ENCODE data around the gene NT5DC2. TPM values are rescaled to one million over a fixed set of nuclear protein-coding genes. Genes with fewer than 3 reads are reported as not detected.
A peak's percentile ranks its signal among the peaks of the same experiment; 100 is the strongest.

NT5DC2 gene
- total RNA-seq (2014; rRNA removed), result 229 and 263 TPM in 2 replicates
- Bru-seq, nascent RNA, result percentile 66 among the genes with signal in this experiment
- percentile 84 among the genes with signal in this experiment for BruChase-seq, experiment 1, labeled RNA remaining after a 6-hour chase
- BruChase-seq, experiment 2, labeled RNA remaining after a 2-hour chase, result percentile 75 among the genes with signal in this experiment
- long read RNA-seq, transcript NT5DC2-202 (14 exons, 1,795 nt), result major isoform, 390 of 524 reads
- long read RNA-seq, transcript NT5DC2-207 (2 exons, 453 nt), result minor isoform, 11 of 524 reads
- long read RNA-seq, partial matches to known transcripts, result 48 of 524 reads
- long read RNA-seq, other reads (novel, unspliced or antisense), result 73 of 524 reads

DNA sequence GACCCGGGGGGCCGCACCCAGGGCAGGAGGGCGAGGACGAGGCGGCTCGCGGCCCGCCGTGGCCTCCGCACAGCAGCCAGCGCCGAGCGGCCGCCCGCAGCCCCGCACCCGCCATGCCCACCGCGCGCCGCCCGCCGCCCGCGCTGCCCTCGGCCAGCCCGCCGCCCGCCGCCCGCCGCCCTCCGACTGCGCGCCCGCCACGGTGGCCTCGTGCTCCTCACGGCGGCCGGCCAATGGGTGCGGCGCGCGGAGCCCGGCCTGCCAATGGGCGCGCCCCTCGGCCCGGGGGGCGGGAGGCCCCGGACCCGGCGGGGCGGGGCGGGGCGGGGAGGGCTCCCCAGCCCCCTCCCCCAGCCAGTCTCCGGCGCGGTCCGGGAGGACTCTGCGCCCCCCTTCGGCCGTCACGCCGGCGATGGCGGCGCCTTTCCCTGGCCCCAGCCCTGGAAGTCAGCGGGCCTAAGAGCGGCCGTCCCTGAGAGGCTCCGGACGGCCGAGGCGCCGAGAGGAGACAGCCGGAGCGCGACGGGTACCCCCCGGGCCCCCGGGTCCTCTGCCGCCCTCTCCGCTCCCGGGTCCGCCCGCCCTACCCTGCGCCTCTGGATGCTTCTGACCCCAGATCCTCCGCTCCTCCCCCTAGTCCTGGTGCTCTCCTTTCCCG lies at the start of gene NT5DC2:
Gene NT5DC2, minus strand, starts transcription at position 235 of the 658 bp plus-strand sequence. Its CDS starts 120 bp downstream, at position 115.
- H3K4me3 ChIP-seq (ENCODE audit: low read length), result peak within 1 kb of the TSS; percentile 76
- H3K79me2 ChIP-seq (ENCODE audit: low read length), result peaks cover 66% of the 10 kb centered on the region
- no TSS peak for BruUV-seq (replicated peaks)
- intact Hi-C loops (cut with micrococcal nuclease), result loop anchor here (2.0 to 10.0 kb wide), 2 partner anchors 61 to 151 kb away; partner anchors contain the start of genes GNL3 and PBRM1
- H3K27me3 ChIP-seq (ENCODE audit: low read length), result no peaks in the 10 kb centered on the region
- DNase-seq (peak; percentile 83), ATAC-seq (peak; percentile 45)
- H3K9me3 ChIP-seq (ENCODE audit: low read length), result no peaks in the 10 kb centered on the region
- no peaks in the 10 kb centered on the region for H3F3A ChIP-seq (ENCODE audit: low read length, unreplicated experiment)
- TF ChIP-seq EZH2 (IDR thresholded peaks at IDR 0.05; ENCODE audit: low read length, unreplicated experiment), result no peak
- TF ChIP-seq, protein P1, sequence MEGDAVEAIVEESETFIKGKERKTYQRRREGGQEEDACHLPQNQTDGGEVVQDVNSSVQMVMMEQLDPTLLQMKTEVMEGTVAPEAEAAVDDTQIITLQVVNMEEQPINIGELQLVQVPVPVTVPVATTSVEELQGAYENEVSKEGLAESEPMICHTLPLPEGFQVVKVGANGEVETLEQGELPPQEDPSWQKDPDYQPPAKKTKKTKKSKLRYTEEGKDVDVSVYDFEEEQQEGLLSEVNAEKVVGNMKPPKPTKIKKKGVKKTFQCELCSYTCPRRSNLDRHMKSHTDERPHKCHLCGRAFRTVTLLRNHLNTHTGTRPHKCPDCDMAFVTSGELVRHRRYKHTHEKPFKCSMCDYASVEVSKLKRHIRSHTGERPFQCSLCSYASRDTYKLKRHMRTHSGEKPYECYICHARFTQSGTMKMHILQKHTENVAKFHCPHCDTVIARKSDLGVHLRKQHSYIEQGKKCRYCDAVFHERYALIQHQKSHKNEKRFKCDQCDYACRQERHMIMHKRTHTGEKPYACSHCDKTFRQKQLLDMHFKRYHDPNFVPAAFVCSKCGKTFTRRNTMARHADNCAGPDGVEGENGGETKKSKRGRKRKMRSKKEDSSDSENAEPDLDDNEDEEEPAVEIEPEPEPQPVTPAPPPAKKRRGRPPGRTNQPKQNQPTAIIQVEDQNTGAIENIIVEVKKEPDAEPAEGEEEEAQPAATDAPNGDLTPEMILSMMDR (conservative IDR thresholded peaks at IDR 0.05; ENCODE audit: low read depth, low read length), result 0 out of 2 replicates have a peak, but pooled peaks have one; percentile 8
- no peak for TF ChIP-seq EZH2phosphoT487 (IDR thresholded peaks at IDR 0.05; ENCODE audit: borderline replicate concordance, low read length)
- H3K4me2 ChIP-seq (ENCODE audit: low read length), result peak within 1 kb of the TSS; percentile 89
- peak within 1 kb of the TSS; percentile 85 for H2AFZ ChIP-seq (ENCODE audit: low read length)
- H3K9ac ChIP-seq (ENCODE audit: low read length), result peak within 1 kb of the TSS; percentile 79
- no peaks in the 10 kb centered on the region for H3K9me2 ChIP-seq (replicated peaks; ENCODE audit: low read length)
- no peaks in the 10 kb centered on the region; the same call in 1 of the 2 replicates for H3K36me3 ChIP-seq (ENCODE audit: low read depth, low read length)
- ChIA-PET POLR2A (ENCODE audit: unreplicated experiment) (no interaction called here), CTCF (no interaction called here)
- no peak within 1 kb of the TSS for H3K27ac ChIP-seq (ENCODE audit: low read length)
- H4K20me1 ChIP-seq (ENCODE audit: low read length), result peaks cover 19% of the 10 kb centered on the region
- peaks cover 45% of the 10 kb centered on the region for H3K4me1 ChIP-seq (ENCODE audit: insufficient read depth, low read length)

DNA sequence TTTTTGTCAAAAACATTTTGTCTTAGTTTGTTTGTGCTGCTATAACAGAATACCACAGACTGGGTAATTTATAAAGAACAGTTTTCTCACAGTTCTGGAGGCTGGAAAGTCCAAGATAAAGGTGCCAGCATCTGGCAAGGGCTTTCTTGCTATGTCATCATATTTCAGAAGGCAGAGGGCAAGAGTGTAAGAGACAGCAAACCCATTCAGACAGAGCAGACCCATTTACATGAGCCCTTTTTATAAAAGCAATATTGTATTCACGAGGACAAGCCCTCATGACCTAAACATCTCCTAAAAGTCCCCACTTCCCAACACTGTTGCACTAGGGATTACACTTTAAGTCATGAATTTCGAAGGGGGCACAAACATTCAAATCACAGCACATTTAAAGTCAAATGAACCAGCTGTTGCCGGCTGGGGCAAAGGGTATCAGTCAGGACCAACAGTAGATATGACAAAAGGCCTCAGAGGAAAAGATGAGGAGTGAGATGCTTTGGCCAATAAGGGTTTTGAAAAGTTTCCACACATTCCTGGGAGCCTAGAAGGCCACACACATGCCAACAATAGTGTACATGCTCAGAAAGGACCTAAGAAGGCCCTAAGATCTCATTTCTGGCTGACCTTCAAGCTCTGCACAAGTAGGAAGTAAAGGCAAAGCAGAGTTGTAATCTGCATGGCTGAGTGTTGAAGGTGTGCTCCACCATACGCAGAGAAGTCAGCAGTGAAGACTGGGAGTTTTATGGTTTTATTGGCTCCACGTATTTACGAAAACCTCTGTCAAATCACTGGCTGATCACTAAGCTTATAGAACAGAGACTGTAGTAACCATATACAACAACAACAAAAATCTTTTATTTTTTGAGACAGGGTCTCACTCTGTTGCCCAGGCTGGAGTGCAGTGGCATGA lies 40.7 kb upstream of the NT5DC2 start:
- DNase-seq (no peak), ATAC-seq (no peak)
- TF ChIP-seq, protein P1 (conservative IDR thresholded peaks at IDR 0.05; ENCODE audit: low read depth, low read length), result no peak
- TF ChIP-seq EZH2phosphoT487 (IDR thresholded peaks at IDR 0.05; ENCODE audit: borderline replicate concordance, low read length) (no peak), EZH2 (IDR thresholded peaks at IDR 0.05; ENCODE audit: low read length, unreplicated experiment) (no peak)
- intact Hi-C loops (cut with micrococcal nuclease), result no loop called here
- Histone ChIP-seq H3K9me2 (replicated peaks; ENCODE audit: low read length) (no peaks in the 10 kb centered on the region), H4K20me1 (ENCODE audit: low read length) (no peaks in the 10 kb centered on the region), H3K9me3 (ENCODE audit: low read length) (no peaks in the 10 kb centered on the region), H3K9ac (ENCODE audit: low read length) (no peak overlapping the region), H3K79me2 (ENCODE audit: low read length) (no peaks in the 10 kb centered on the region), H3K27ac (ENCODE audit: low read length) (no peak overlapping the region), H3K4me3 (ENCODE audit: low read length) (no peak overlapping the region), H3F3A (ENCODE audit: low read length, unreplicated experiment) (no peaks in the 10 kb centered on the region), H3K27me3 (ENCODE audit: low read length) (no peaks in the 10 kb centered on the region), H2AFZ (ENCODE audit: low read length) (no peak overlapping the region), H3K36me3 (ENCODE audit: low read depth, low read length) (peaks cover 24% of the 10 kb centered on the region; the same call in 1 of the 2 replicates), H3K4me2 (ENCODE audit: low read length) (no peak overlapping the region), H3K4me1 (ENCODE audit: insufficient read depth, low read length) (no peaks in the 10 kb centered on the region)
- BruUV-seq (replicated peaks), result no TSS peak
- CTCF ChIA-PET, result no interaction called here
- POLR2A ChIA-PET (ENCODE audit: unreplicated experiment), result no interaction called here

Measured in PC-3 (cell line).